Liver (tissue), 3 donors: ENCODE data around the gene TPRA1.

ENCODE experiments used
- CTCF ChIP-seq: fragments of 150-350 bp; IDR thresholded peaks from 2 replicates; pipeline ENCODE4 v1.5.1; 2017; ENCODE audit warnings: improper control_type of control experiment, low read depth, low read length; ENCODE audit not compliant: missing input control
- FOXA1 ChIP-seq: IDR thresholded peaks from 2 replicates; pipeline ENCODE4 v1.6.1; 2016; ENCODE audit warnings: antibody characterized with exemption
- JUND ChIP-seq, 2 donors: IDR thresholded peaks; 2 replicates each; pipeline ENCODE4 v1.6.1; 2016; ENCODE audit warnings: antibody characterized with exemption in 2 of 2
- RAD21 ChIP-seq, 2 donors: IDR thresholded peaks; 2 replicates each; pipeline ENCODE4 v1.6.1; 2016; ENCODE audit warnings: antibody characterized with exemption in 2 of 2, mild to moderate bottlenecking in 2 of 2
- SP1 ChIP-seq: IDR thresholded peaks from 2 replicates; pipeline ENCODE4 v1.6.1; 2018; ENCODE audit warnings: antibody characterized with exemption, mild to moderate bottlenecking
- TF ChIP-seq, protein P1 (sequence below): IDR thresholded peaks from 2 replicates; pipeline ENCODE4 v1.6.1; 2016; ENCODE audit warnings: antibody characterized with exemption
- TF ChIP-seq, protein P2 (sequence below): IDR thresholded peaks from 2 replicates; pipeline ENCODE4 v1.6.1; 2016; ENCODE audit warnings: antibody characterized with exemption, mild to moderate bottlenecking
- donor health status: healthy.
- donor health status: healthy.

GRCh38 chr3:127595303-127595702 is 4.8 kb upstream of the TPRA1 start:
- TF ChIP-seq, protein P1, sequence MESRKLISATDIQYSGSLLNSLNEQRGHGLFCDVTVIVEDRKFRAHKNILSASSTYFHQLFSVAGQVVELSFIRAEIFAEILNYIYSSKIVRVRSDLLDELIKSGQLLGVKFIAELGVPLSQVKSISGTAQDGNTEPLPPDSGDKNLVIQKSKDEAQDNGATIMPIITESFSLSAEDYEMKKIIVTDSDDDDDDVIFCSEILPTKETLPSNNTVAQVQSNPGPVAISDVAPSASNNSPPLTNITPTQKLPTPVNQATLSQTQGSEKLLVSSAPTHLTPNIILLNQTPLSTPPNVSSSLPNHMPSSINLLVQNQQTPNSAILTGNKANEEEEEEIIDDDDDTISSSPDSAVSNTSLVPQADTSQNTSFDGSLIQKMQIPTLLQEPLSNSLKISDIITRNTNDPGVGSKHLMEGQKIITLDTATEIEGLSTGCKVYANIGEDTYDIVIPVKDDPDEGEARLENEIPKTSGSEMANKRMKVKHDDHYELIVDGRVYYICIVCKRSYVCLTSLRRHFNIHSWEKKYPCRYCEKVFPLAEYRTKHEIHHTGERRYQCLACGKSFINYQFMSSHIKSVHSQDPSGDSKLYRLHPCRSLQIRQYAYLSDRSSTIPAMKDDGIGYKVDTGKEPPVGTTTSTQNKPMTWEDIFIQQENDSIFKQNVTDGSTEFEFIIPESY, result no peak
- no peak for TF ChIP-seq CTCF
- TF ChIP-seq RAD21 (IDR thresholded peaks at IDR 0.05), result no peak
- TF ChIP-seq, protein P2, sequence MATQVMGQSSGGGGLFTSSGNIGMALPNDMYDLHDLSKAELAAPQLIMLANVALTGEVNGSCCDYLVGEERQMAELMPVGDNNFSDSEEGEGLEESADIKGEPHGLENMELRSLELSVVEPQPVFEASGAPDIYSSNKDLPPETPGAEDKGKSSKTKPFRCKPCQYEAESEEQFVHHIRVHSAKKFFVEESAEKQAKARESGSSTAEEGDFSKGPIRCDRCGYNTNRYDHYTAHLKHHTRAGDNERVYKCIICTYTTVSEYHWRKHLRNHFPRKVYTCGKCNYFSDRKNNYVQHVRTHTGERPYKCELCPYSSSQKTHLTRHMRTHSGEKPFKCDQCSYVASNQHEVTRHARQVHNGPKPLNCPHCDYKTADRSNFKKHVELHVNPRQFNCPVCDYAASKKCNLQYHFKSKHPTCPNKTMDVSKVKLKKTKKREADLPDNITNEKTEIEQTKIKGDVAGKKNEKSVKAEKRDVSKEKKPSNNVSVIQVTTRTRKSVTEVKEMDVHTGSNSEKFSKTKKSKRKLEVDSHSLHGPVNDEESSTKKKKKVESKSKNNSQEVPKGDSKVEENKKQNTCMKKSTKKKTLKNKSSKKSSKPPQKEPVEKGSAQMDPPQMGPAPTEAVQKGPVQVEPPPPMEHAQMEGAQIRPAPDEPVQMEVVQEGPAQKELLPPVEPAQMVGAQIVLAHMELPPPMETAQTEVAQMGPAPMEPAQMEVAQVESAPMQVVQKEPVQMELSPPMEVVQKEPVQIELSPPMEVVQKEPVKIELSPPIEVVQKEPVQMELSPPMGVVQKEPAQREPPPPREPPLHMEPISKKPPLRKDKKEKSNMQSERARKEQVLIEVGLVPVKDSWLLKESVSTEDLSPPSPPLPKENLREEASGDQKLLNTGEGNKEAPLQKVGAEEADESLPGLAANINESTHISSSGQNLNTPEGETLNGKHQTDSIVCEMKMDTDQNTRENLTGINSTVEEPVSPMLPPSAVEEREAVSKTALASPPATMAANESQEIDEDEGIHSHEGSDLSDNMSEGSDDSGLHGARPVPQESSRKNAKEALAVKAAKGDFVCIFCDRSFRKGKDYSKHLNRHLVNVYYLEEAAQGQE, result no peak
- no peak for TF ChIP-seq JUND (IDR thresholded peaks at IDR 0.05)
- TF ChIP-seq FOXA1, result no peak
- no peak for TF ChIP-seq SP1
